ENCODE results near the gene RELL2. TPM values are rescaled to one million over a fixed set of nuclear protein-coding genes. Genes with fewer than 3 reads are reported as not detected.
A peak's percentile ranks its signal among the peaks of the same experiment; 100 is the strongest.

Gene RELL2
- total RNA-seq, 1 experiment from 2014 or later = 9.8 TPM

DNA sequence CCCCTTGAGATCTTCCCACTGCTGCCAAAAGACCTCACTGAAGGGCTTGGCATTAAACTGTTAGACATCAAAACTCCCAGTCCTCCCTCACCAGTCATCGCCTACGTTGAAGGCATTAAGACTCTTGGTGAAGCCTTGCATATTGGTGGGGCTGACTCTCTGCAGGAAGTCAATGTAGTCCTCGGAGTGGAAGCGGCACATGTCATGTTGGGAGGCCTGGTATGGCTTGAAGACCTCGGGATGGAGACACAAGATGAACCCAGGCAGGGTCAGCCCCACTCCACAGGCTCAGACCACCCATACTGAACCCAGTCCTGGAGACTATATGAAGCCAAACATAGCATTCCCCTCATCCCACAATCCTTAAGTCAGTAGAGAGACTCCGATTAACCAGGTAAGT is 2.1 kb upstream of the RELL2 start:
- Histone ChIP-seq H3K18ac (ENCODE audit: insufficient read length, low read depth, low read length) (no peak overlapping the region), H2BK120ac (ENCODE audit: low read depth, low read length, poor library complexity, severe bottlenecking) (no peak overlapping the region), H3K9ac (ENCODE audit: extremely low read depth, insufficient read length, low read length) (no peak overlapping the region), H3K79me1 (ENCODE audit: insufficient read depth, low read depth, low read length, poor library complexity, severe bottlenecking) (peaks cover 10% of the 10 kb centered on the region), H3K56ac (ENCODE audit: insufficient read length, low read depth, low read length) (no peak overlapping the region), H3K27ac (ENCODE audit: insufficient read length, low read depth, low read length) (no peak overlapping the region), H2AFZ (ENCODE audit: low read length) (no peak overlapping the region), H3K4ac (ENCODE audit: low read depth, low read length) (no peak overlapping the region), H2AK5ac (ENCODE audit: insufficient read length, low read length) (no peak overlapping the region), H3K27me3 (ENCODE audit: insufficient read depth, low read length) (no peaks in the 10 kb centered on the region), H3K79me2 (ENCODE audit: insufficient read depth, low read length) (peaks cover 10% of the 10 kb centered on the region; the same call in 1 of the 2 replicates), H3K9me3 (ENCODE audit: control insufficient read depth, low read depth, low read length) (no peaks in the 10 kb centered on the region), H2BK15ac (ENCODE audit: low read depth, low read length) (no peak overlapping the region), H4K5ac (ENCODE audit: insufficient read length, low read depth, low read length) (no peak overlapping the region), H4K8ac (replicated peaks; ENCODE audit: insufficient read length, low read depth, low read length) (no peak overlapping the region), H3K4me1 (ENCODE audit: insufficient read depth, low read length) (peaks cover 4% of the 10 kb centered on the region; the same call in 1 of the 2 replicates), H4K91ac (ENCODE audit: insufficient read length, low read depth, low read length) (no peak overlapping the region), H3T11ph (ENCODE audit: low read length) (no peak overlapping the region), H2BK12ac (ENCODE audit: insufficient read length, low read depth, low read length) (no peak overlapping the region), H3K14ac (ENCODE audit: insufficient read depth, low read length) (no peak overlapping the region), H2BK5ac (ENCODE audit: insufficient read length, low read length) (no peak overlapping the region), H3K23ac (ENCODE audit: insufficient read length, low read depth, low read length) (no peak overlapping the region), H4K20me1 (ENCODE audit: control insufficient read depth, insufficient read depth, insufficient read length) (no peaks in the 10 kb centered on the region), H3K4me2 (ENCODE audit: insufficient read depth, insufficient read length, low read length) (no peak overlapping the region), H2BK20ac (ENCODE audit: low read depth, low read length, poor library complexity, severe bottlenecking) (no peak overlapping the region), H3K23me2 (ENCODE audit: insufficient read length, low read depth, low read length, poor library complexity, severe bottlenecking) (peaks cover 14% of the 10 kb centered on the region)
- no CpG with 5 or more reads among the region's 6 CpGs for WGBS (ENCODE audit: extremely low coverage, insufficient read length, low lambda C conversion rate)
- H3K27ac Mint-ChIP-seq = peak overlapping the region in 1 of 3 experiments; percentile 17; a peak in 1 of 7 replicates
- peaks cover 18 to 23% of the 10 kb centered on the region in 2 experiments for H3K4me1 Mint-ChIP-seq
- H3K4me3 Mint-ChIP-seq = peak overlapping the region; percentile 45 to 92; a peak in 3 of 5 replicates
- TF ChIP-seq, protein P1, sequence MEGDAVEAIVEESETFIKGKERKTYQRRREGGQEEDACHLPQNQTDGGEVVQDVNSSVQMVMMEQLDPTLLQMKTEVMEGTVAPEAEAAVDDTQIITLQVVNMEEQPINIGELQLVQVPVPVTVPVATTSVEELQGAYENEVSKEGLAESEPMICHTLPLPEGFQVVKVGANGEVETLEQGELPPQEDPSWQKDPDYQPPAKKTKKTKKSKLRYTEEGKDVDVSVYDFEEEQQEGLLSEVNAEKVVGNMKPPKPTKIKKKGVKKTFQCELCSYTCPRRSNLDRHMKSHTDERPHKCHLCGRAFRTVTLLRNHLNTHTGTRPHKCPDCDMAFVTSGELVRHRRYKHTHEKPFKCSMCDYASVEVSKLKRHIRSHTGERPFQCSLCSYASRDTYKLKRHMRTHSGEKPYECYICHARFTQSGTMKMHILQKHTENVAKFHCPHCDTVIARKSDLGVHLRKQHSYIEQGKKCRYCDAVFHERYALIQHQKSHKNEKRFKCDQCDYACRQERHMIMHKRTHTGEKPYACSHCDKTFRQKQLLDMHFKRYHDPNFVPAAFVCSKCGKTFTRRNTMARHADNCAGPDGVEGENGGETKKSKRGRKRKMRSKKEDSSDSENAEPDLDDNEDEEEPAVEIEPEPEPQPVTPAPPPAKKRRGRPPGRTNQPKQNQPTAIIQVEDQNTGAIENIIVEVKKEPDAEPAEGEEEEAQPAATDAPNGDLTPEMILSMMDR (conservative IDR thresholded peaks at IDR 0.05) = no peak
- DNase-seq = no peak
- H3K36me3 Mint-ChIP-seq (ENCODE audit: insufficient read depth in 1 of 3, low read depth in 3 of 3) = peaks cover 11 to 23% (median 13%) of the 10 kb centered on the region in 3 experiments; a peak in 6 of 7 replicates
- H3K9me3 Mint-ChIP-seq = no peaks in the 10 kb centered on the region; a peak in 1 of 5 replicates
- peaks cover 2% of the 10 kb centered on the region for H3K27me3 Mint-ChIP-seq (ENCODE audit: low read depth)
